B cell (primary cell): Measurements from ENCODE around the gene PAIP2B.
"Not testable (repeated sequence)": the region's sequence is repeated elsewhere in the genome, so short reads cannot be mapped to it uniquely, and the experiment has no call there.

Experiments used
- EZH2 ChIP-seq: IDR thresholded peaks from 2 replicates; pipeline ENCODE4 v1.6.1; 2012; ENCODE audit warnings: borderline replicate concordance, low read depth, mild to moderate bottlenecking, moderate library complexity, low read length; ENCODE audit not compliant: insufficient read depth, poor library complexity, severe bottlenecking
- TF ChIP-seq, protein P1 (sequence below): fragments of 200-600 bp; IDR thresholded peaks from one replicate; pipeline ENCODE4 v1.8.0; 2022; ENCODE audit warnings: antibody characterized with exemption, mild to moderate bottlenecking

DNA sequence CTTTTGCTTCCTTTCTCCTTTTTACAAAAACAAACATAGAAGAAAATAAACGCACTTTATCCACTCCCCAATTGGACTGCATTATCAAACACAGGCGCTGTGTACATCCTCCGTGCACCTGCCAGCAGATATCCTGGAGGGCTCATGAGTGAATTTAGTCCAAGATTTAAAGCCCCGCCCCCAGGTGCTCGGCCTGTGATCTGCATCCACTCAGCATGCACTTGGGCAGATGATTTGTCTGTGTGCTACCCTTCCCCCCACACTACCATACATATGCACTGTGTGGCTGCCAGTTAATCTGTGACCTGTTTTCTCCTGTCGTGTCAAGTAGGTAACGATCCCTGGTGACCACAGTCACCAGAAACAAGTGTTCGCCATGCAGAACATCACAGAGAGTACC, 48.1 kb downstream of the PAIP2B start:
- TF ChIP-seq, protein P1, sequence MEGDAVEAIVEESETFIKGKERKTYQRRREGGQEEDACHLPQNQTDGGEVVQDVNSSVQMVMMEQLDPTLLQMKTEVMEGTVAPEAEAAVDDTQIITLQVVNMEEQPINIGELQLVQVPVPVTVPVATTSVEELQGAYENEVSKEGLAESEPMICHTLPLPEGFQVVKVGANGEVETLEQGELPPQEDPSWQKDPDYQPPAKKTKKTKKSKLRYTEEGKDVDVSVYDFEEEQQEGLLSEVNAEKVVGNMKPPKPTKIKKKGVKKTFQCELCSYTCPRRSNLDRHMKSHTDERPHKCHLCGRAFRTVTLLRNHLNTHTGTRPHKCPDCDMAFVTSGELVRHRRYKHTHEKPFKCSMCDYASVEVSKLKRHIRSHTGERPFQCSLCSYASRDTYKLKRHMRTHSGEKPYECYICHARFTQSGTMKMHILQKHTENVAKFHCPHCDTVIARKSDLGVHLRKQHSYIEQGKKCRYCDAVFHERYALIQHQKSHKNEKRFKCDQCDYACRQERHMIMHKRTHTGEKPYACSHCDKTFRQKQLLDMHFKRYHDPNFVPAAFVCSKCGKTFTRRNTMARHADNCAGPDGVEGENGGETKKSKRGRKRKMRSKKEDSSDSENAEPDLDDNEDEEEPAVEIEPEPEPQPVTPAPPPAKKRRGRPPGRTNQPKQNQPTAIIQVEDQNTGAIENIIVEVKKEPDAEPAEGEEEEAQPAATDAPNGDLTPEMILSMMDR: not testable (repeated sequence)
- not testable (repeated sequence) for TF ChIP-seq EZH2
